ENCODE results near the gene SRP68. TPM values are rescaled to one million over a fixed set of nuclear protein-coding genes. Genes with fewer than 3 reads are reported as not detected.

Gene SRP68
- polyA plus RNA-seq, 1 experiment: 101 TPM

DNA sequence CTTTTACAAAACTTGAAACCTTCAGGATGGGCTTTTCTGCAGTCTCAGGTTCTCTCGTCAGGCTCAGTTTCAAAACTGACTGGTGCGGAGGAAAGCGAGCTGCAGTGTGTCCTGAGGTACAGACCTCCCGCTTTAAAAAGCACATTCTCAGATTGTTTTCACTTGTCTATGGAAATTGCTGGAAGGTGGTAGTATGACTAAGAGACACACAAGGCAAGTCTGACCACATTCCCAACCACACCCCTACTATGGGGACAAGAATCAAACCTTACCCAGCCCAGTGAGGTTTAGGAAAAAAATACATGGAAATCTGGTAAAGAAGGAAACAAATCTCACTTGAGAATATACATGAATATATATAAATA lies 18.2 kb downstream of the SRP68 start:
- CTCF ChIA-PET: no interaction called here
- no peak for DNase-seq (ENCODE audit: low read depth, low spot score)
- Histone ChIP-seq H3K4me3 (ENCODE audit: low read depth, low read length) (no peak overlapping the region), H3K27me3 (ENCODE audit: control insufficient read depth, insufficient read depth, low read length) (no peaks in the 10 kb centered on the region), H3K9me3 (ENCODE audit: control insufficient read depth, insufficient read depth, low read length) (no peaks in the 10 kb centered on the region), H3K27ac (ENCODE audit: low read depth, low read length) (no peak overlapping the region)
- TF ChIP-seq, protein P1, sequence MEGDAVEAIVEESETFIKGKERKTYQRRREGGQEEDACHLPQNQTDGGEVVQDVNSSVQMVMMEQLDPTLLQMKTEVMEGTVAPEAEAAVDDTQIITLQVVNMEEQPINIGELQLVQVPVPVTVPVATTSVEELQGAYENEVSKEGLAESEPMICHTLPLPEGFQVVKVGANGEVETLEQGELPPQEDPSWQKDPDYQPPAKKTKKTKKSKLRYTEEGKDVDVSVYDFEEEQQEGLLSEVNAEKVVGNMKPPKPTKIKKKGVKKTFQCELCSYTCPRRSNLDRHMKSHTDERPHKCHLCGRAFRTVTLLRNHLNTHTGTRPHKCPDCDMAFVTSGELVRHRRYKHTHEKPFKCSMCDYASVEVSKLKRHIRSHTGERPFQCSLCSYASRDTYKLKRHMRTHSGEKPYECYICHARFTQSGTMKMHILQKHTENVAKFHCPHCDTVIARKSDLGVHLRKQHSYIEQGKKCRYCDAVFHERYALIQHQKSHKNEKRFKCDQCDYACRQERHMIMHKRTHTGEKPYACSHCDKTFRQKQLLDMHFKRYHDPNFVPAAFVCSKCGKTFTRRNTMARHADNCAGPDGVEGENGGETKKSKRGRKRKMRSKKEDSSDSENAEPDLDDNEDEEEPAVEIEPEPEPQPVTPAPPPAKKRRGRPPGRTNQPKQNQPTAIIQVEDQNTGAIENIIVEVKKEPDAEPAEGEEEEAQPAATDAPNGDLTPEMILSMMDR (IDR thresholded peaks at IDR 0.05; ENCODE audit: low read depth, low read length): no peak
- POLR2A ChIA-PET: no interaction called here

DNA sequence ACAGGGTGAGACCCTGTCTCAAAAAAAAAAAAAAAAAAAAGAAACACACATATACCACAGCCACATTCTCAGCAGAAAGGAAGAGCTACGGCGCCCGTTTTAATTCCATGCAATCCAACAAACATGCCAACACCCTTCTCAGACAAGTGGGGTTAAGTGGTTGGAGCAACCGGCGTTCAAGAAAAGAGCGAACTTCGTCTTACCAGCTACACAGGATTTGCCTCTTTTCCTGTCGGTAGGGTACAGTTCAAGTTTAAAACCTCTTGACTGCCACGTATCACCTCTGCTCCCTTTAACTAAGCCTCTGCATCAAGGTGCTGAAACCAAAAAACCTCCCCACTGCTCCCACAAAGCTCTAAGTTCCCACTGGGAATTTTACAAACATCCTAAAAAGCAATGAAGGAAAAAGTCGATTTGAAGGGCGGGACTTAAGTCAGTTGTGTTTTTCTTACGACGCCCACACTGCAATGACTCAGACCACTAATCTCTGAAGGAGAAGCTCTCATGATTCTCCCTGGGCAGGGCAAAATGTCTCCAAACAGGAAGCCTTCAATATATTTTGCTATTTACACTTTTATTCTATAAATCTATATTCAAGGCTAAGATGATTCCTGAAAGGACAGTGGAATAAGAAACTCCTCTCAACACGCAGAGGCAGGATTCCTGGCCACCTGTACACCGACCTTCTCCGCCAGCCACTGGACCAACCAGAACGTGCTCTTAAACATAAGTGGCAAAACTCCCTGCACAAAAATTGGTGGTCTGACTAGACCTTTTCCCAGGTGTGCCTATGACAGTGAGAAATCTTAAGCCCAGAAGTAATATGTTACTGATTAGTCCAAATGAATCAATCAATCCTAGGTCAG lies 18.8 kb downstream of the SRP68 start:
- TF ChIP-seq, protein P1 (IDR thresholded peaks at IDR 0.05; ENCODE audit: low read depth, low read length): no peak
- Histone ChIP-seq H3K4me3 (ENCODE audit: low read depth, low read length) (no peak overlapping the region), H3K27me3 (ENCODE audit: control insufficient read depth, insufficient read depth, low read length) (no peaks in the 10 kb centered on the region), H3K9me3 (ENCODE audit: control insufficient read depth, insufficient read depth, low read length) (no peaks in the 10 kb centered on the region), H3K27ac (ENCODE audit: low read depth, low read length) (no peak overlapping the region)
- CTCF ChIA-PET: interaction anchor here (0.7 kb wide), 1 partner anchor 669 kb away, joined by 3 read pairs; no protein-coding TSS in a partner anchor
- POLR2A ChIA-PET: interaction anchor here (0.6 kb wide), 2 partner anchors 10 to 42 kb away, joined by 3 to 4 read pairs; no protein-coding TSS in a partner anchor
- DNase-seq (ENCODE audit: low read depth, low spot score): peak; percentile 20

DNA sequence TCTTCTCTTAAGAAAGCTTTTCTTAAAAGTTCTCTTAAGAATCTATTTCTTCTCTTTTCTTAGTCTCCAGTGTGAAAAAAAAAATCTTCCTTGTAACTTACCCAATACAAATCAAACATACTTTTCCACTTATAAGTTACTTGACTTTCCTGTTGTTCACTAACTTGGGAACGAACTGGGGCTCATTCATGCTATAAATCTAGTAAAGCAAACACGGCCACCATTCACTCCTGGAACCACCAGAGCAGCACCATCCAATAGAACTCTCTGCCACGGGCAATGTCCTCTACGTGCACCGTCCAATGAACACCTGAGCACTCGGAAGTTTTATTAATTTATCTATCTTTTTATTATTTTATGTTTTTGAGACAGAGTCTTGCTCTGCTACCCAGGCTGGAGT lies 20.8 kb downstream of the SRP68 start:
- CTCF ChIA-PET: no interaction called here
- POLR2A ChIA-PET: no interaction called here
- Histone ChIP-seq H3K4me3 (ENCODE audit: low read depth, low read length) (no peak overlapping the region), H3K9me3 (ENCODE audit: control insufficient read depth, insufficient read depth, low read length) (no peaks in the 10 kb centered on the region), H3K27ac (ENCODE audit: low read depth, low read length) (no peak overlapping the region), H3K27me3 (ENCODE audit: control insufficient read depth, insufficient read depth, low read length) (no peaks in the 10 kb centered on the region)
- no peak for DNase-seq (ENCODE audit: low read depth, low spot score)
- TF ChIP-seq, protein P1 (IDR thresholded peaks at IDR 0.05; ENCODE audit: low read depth, low read length): no peak

DNA sequence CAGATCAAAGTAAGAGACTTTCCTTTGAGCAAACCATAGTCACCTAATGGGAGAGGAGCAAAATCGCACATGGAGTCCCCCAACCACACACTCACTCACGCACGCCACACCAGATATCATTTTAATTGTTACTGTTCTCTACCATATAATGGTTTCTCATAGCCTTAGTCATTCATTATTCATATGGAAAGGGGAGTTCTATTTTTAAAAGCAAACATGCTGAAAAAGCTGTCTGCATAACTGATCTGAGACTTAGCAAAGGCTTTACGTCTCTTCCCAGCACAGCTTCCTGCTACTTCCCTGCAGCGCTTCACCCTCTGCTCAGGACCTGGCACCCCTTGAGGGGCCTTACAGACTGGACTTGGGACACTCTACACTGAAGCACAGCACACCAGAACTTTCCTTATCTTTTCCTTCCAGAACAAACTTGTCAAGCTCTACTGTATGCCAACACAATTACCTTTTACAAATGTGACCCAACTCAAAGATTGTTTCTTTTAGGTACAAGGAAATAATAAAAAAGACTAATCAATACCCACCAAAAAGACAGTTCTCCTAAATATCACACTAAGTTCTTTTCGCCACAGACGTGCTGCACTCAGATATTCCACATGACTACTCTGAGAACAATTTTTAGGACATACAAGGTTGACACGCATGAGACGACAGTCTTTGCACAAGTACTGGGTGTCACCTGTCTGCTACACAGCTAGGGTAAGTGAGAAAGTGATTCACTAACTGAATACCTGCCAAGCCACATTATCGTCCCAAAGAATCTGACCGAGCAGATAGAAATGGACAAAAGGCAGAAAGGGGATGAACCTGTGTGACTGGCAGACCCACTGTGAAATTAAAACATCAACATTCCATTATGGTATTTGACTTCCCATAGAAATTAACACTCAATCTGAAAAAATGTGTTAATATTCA lies 21.5 kb downstream of the SRP68 start:
- Histone ChIP-seq H3K9me3 (ENCODE audit: control insufficient read depth, insufficient read depth, low read length) (no peaks in the 10 kb centered on the region), H3K4me3 (ENCODE audit: low read depth, low read length) (no peak overlapping the region), H3K27me3 (ENCODE audit: control insufficient read depth, insufficient read depth, low read length) (no peaks in the 10 kb centered on the region), H3K27ac (ENCODE audit: low read depth, low read length) (no peak overlapping the region)
- DNase-seq (ENCODE audit: low read depth, low spot score): no peak
- POLR2A ChIA-PET: no interaction called here
- TF ChIP-seq, protein P1 (IDR thresholded peaks at IDR 0.05; ENCODE audit: low read depth, low read length): no peak
- CTCF ChIA-PET: no interaction called here
